ENCODE measurements around the gene SPATS2L.

DNA sequence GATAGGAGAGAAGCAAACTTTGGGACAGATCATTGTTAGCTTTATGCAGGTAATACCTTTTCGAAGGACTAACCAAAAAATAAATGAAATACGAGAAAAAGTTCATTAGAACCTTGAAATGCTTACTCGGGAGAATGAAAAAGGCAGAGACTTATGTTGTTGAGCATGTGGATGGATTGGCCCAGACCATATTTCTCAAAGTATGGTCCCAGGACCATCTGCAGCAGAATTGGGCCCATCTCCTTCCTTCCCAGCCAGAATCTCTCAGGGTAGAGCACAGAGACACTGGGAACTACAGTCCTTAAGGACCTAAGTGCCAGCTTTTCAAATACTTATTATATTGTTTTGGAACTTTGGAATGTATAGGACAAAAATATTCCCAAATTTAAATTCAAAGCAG lies 152.6 kb downstream of the SPATS2L start:
- TF ChIP-seq, protein P1, sequence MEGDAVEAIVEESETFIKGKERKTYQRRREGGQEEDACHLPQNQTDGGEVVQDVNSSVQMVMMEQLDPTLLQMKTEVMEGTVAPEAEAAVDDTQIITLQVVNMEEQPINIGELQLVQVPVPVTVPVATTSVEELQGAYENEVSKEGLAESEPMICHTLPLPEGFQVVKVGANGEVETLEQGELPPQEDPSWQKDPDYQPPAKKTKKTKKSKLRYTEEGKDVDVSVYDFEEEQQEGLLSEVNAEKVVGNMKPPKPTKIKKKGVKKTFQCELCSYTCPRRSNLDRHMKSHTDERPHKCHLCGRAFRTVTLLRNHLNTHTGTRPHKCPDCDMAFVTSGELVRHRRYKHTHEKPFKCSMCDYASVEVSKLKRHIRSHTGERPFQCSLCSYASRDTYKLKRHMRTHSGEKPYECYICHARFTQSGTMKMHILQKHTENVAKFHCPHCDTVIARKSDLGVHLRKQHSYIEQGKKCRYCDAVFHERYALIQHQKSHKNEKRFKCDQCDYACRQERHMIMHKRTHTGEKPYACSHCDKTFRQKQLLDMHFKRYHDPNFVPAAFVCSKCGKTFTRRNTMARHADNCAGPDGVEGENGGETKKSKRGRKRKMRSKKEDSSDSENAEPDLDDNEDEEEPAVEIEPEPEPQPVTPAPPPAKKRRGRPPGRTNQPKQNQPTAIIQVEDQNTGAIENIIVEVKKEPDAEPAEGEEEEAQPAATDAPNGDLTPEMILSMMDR (conservative IDR thresholded peaks at IDR 0.05; ENCODE audit: low read length), result no peak
- no peak for TF ChIP-seq EZH2phosphoT487 (IDR thresholded peaks at IDR 0.05; ENCODE audit: borderline replicate concordance)

Measured in Loucy (cell line).